Measurements from ENCODE around the gene BLNK. TPM values are rescaled to one million over a fixed set of nuclear protein-coding genes. Genes with fewer than 3 reads are reported as not detected.

BLNK gene
- total RNA-seq, 1 donor from 2014 or later: not detected

DNA sequence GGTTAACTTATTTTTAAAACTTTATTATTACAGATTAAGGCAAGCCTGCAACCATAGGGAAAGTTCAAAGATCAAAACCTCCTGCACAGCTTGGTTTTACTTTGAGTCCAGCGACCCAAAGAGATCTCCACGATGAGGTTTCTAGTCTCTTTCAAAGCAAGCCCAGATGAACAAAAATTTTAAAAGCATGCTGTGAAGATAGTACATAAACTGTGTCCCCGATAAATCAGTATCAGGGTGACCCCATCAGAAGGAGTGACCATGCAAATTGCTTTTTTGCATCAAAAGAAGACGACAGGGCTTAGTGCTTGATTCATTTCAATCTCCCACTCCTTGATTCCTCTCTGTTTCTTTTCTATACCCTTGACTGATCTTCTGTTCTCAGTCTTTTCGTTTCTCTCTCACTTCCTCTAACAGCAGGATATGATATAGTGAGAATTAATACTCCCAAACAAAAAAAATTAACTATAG lies 16.8 kb upstream of the BLNK start:
- DNase-seq (ENCODE audit: low read depth, low spot score): no peak

DNA sequence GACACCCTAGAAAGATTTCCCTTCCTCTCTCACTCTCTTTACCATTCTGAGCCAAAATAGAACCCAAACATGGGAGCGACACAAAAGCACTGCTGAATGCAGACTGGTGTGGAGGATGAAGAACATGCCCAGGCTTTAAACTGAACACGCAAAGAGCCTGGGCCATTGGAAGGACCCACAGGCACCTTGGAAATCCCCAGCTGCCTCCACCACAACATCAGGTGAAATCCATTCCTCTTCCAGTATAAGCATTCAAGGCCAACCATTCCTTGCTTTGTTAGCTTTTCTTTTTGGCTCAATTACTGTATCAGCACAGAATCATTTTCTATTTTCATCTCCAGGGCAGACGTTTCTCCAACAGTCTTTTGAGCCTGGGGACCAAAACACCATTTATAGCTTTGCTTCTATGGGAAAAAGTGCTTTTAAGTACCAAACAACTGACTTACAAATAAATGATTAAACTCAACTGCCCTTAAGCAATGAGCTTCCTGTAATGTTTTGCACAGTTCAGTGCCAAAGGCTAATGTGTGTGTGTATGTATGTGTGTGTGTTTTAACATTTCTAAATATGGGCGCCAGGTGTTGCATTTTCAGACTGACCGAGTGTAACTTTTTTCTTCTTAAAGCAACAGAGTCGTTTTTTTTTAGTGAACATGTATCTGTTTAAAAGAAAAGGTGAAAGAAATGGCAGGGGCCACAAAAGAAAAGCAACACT lies 16.2 kb upstream of the BLNK start:
- no peak for DNase-seq (ENCODE audit: low read depth, low spot score)

DNA sequence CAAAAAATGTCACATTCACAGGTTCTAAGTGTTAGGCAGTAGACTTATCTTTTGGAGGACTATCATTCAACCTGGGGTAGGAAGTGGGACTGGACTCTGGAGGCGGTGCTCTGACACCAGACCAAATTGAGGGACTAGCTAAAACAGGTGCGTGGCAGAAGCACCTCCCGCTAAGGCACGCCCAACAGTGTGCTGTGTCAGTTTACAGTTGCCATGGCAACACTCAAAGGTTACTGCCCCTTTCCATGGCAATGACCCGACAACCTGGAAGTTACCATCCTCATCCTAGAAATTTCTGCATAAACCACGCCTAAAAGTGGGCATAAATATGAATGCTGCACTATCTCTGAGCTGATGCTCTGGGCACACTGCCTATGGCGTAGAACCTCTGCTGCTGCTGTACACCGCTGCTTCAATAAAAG lies 14.0 kb upstream of the BLNK start:
- no peak for DNase-seq (ENCODE audit: low read depth, low spot score)

DNA sequence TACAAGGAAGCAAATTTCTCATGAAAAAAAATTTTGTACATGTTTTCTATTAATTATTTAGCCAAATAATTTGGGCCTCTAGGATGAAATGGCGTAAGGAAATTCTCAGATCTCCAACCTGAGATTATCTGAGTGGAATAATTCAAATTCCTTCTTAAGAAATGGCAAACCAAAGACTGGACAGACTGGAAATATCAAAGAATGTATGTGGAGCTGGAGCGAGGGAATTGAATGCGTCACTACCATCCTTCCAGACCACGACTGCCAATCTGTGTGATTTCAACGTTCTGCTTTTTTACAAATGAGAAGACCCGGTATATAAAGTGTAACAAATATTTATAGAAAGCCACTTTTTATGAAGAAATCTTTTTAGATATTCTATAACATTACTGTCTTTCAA lies 12.4 kb upstream of the BLNK start:
- DNase-seq (ENCODE audit: low read depth, low spot score): no peak

DNA sequence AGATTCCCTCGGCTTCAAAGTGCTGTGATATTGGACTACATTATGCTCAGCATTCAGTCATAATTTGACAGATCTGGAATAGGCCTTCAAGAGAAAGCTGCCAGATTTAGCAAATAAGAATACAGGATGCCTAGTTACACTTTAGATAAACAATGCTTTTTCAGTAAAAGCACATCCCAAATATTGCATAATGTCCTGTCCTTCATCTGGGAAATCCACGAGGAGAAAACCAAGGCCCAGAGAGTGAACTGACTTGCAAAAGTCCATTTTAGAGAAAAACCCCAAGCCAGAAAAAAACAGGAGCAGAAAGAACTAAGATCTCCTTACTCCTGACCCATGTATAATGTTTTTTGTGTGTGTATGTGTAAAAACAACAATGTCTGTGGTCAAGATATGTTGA lies 12.0 kb upstream of the BLNK start:
- DNase-seq (ENCODE audit: low read depth, low spot score): no peak

DNA sequence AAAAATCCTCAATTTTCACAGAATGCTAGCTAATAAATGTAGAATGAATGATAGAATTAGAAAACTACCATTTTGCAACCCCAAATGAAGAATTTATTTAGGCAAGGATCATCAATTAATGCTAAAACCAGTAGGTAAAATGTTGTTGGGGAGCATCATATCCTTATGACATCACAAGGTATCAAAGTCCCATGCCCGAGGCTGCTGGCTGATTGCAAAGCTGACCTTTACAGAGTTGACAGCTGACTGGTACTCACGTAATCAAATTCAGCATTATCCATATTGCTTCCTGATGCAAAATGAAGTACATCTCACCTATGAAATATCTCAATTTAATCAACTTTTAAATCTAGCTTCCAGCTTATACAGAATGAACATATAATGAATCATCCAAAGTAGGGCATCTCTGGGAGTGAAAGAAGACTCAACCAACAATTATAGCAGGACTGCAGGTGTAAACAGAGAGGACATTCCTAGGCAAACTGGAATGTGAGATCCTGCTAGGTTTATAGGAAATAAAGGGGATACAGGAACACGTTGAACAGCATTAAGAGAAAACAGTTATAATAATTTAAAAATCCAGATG lies 10.2 kb upstream of the BLNK start:
- no peak for DNase-seq (ENCODE audit: low read depth, low spot score)

DNA sequence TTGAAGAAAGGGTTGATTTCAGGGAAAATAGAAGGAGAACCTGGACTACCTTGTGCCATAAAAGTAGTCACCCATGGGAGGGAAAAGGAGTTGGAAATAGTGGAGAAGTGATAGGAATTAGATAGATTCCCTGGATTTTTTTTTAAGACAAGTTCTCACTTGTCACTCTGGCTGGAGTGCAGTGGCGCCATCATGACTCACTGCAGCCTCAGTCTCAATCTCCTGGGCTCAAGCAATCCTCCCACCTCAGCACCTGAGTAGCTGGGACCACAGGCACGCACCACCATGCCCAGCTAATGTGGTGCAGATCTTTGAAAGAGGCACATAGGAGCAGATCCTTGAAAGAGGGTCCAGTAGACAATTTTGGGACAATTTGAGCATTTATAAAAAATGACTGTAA lies 9.5 kb upstream of the BLNK start:
- DNase-seq (ENCODE audit: low read depth, low spot score): no peak

DNA sequence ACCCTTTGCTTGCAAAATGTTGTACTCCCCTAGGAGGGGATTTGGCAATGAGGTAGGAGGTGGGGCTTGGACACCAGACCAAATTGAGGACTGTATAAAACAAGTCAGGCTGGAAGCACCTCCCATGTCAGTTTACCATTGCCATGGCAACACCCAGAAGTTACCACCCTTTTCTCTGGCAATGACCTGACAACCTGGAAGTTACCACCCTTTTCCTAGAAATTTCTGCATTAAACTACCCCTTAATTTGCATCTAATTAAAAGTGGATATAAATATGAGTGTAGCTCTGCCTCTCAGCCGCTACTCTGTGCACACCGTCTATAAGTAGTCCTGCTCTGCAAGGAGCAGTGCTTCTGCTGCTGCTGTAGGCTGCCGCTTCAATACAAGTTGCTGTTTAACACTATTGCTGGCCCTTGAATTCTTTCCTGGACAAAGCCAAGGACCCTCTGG lies 7.8 kb upstream of the BLNK start:
- DNase-seq (ENCODE audit: low read depth, low spot score): no peak

DNA sequence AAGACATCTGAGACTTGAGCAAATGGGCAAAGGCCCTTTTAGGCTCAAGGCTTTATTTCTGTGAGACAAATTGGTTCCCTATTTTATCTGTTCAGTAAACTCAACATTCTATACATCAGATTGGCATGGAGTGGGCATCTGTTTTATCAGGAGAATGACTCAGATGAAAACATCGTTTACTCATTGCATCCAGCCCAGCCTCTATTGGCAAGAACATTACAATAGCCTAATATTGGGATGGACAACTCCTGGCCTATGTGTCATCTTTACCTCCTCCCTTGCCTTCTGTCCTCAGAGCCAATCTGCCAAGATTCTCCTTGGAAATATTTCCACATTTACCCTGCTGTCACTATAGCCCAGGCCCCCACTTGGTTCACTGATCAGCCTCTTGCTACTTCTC lies 5.5 kb upstream of the BLNK start:
- no peak for DNase-seq (ENCODE audit: low read depth, low spot score)

DNA sequence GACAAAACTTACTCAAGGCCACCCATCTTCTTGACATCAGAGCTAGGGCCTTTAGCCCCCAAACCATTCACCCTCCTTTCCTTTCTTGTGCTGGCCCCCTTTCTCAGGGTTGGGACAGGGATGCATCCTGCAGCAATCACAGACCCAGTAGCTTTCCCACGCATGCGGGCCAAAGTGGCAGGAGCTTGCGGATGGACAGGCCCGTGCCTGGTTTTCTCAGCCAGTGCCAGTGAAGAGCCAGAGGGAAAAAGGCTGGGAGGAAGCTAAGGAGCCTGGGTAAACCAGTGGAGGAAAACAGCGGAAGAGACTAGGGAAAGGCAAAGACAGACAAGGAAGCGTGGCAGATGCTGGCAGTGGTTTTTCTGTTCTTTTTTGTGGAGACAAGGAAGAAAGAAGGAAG lies 5.1 kb upstream of the BLNK start:
- DNase-seq (ENCODE audit: low read depth, low spot score): no peak

DNA sequence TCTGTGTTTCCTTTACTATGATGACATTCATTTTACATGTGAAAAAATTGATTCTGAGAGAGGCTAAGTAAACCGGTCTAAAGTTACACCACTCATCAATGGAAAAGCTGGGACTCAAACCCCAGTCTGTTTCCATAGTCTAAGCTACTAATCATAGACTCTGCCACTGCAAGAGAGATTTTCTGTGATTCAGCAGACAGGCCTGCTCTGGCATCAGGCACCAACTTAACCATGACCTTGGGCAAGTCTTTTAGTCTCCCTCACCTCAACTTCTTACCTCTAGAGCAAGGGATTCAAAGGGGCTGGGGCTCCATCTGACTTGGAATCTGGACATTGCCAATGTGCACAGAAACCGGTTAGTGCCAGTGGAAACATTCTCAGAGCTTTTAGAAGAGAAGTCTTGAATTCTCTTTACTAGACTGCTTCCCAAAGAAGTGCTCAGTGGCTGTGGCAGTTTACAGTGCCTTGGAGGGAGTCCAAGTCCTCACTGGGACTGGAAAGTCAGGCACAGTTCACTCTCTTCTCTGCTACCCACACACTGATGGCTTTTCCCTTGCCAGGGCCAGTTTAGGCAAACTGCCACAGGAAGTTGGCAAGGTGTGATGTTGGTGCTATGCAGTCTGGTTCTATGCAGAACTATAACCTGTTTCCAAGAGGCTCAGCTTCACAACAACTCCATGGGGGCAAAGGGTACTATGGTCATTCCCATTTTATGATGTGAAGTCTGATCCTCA lies 4.5 kb upstream of the BLNK start:
- no peak for DNase-seq (ENCODE audit: low read depth, low spot score)

DNA sequence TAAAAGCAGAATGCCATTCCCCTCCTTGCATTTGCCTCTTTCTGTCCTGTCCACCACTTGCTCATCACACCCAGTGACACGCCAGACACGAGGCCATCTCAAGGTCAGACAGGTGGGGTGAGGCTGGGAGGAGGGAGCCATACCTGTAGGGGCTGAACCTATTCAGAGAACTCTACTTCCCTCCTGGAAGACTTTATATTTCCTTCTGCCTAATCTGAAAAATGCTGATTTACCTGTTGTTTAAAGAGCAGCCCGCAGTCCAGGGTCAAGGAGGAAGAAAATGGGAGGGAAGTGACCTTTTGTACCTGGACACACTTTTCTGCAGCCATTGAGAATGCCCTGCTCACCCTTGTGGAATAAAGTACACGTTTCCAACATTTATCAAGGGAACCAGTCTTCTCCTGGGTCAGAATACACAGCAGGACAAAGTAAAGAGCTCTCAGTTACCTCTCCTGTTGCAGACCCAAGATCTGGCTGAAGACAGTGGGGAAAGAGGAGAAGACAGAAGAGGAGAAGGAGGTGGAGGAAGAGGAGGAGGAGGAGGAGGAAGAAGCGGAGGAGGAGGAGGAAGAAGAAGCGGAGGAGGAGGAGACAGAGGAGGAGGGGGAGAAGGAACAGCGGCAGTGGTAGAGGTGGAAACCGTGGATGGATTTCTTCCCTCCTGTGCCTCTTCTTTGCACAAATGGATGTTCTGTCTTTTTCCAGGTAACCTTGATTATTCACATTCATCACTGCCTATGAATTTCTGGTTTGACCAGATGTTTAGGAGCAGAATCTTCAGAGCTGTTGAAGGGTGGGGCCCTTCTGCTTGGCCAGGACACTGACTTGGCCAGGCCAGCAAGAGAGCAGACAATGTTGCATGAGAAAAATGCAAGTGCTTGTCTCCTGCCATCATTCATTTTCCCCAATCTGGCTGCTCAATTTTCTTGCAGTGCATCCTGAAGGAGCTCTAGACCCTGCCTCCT lies 1.2 kb upstream of the BLNK start:
- DNase-seq (ENCODE audit: low read depth, low spot score): no peak

DNA sequence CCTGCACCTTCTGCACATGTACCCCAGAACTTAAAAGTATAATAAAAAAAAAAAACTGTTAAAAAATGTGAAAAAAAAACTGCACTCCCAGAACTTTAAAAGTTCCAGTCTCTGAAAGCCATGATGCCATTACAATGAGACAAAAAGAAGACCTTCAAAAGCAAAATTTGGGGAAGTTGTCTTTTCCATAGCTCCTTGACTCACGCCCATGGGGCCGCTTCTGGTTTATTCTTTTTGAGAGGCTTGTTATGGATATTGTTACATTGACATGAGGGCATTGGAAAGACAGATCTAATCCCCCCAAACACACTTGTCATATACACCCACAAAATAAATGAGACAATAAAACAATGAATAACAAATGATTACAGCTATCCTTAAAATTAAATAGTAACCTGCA lies 798 bp downstream of the BLNK start:
- no peak for DNase-seq (ENCODE audit: low read depth, low spot score)

DNA sequence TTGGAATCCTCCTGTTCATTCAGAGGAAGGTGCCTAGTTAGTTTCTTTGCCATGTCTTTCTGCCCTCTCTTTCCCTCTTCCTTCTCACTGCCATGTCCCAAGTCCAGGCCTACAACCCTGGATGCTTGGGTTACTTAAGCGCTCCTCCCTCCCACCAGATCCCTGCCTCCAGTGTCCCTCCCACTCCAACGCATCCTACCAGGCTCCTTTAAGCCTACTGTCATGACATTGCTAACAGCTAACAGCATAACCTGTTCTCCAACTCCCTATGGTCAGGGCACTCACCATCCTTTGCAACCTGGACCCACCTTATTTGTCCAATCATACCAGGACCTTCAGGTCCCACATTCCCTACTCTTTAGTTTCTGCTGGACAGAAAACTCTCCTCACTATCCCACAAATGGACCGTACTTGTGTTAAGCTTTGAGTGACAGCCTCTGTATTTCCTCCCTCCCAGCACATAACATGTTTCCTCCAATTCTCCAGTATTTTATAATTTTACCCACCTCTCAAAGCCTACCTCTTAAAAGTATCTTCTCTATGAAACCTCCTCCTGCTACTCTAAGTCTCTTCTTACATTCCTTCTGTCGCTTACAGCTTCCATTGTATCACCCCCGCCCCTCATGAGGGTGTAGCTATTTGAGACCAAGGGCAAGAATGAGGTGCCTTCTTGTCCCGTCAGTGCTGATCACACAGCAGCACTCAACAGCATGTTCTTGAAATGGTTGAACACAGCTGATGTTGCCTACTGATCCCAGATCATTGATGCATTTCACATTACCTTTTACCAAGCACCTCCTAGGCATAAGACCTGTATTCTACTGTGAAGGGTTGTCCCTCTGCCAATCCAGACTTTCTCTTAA lies 1.7 kb downstream of the BLNK start:
- no peak for DNase-seq (ENCODE audit: low read depth, low spot score)

DNA sequence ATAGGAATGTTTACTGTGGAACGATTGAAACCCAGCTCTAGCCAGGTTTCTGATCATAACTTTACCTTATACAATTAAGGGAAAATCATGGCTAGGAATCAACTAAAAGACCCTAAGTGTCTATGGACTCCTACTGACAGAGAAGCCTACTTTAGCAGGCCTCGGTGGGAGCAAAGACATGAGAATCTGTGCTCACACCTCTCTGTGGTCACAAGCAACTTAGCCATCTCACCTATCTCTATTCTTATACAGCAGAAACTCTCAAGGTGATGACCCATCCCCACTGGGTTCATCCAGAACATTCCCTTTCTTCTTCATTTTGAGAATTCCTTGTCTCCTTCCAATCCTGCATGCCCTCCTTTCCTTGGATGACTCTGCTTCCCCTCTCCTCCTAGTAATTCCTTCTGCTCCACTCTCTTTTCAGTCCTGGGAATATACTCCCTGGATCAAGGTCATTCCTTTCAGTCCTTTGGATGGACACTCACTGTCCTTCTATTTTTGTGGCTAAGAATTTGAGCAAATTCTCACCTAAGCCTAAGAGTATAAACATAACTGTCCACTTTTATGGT lies 2.9 kb downstream of the BLNK start:
- DNase-seq (ENCODE audit: low read depth, low spot score): no peak

DNA sequence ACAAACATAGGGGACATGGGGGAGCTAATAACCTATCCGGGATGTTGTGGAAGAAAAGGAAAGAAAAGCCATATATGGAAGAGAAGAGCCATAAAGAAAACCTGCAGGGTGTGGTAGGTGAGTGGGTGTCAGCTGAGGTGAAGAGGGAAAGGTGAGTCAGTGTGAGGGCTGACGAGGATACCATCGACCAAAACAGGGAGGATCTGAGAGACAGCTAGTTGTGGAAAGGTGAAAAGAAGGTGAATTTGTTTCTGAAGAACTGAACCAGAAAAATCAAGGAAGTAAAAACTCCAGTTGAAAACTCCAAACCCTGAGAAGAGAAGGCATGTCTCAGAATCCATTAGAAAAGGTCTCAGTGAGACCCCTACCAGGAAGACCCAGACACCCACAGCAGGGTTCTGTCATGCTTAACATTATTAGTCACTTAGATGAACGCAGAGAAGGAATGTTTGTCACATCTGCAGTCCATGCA lies 4.1 kb downstream of the BLNK start:
- no peak for DNase-seq (ENCODE audit: low read depth, low spot score)

DNA sequence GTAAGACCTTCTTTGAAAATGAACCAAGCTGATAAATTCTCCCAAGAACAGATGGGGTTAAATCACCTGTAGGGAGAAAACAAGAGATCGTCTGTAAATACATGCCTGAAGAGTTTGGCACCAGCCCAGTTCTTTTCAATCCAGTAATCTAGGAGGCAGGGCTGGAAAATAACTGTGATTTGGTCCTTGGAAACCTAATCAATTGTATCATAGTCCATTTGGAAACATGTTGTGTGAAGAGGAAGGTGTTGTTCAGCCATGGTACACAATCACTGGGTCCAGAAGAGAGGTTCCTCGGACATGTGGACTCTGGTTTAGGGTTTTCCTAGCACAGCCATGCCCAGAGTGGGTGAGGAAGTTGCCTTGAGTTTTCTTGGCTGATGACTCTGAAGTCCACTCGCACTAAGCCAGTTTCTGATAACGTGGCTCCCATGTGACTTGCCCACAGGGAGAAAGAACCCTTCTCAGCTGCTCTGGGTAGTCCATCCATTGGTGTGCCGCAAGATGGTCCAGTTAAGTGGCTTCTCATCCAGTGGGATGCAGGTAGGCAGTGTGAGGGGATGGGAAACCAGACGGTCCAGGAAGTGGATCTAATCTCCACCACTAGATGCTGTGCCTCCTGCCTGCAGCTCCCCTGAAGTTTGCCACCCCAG lies 5.1 kb downstream of the BLNK start:
- DNase-seq (ENCODE audit: low read depth, low spot score): no peak

DNA sequence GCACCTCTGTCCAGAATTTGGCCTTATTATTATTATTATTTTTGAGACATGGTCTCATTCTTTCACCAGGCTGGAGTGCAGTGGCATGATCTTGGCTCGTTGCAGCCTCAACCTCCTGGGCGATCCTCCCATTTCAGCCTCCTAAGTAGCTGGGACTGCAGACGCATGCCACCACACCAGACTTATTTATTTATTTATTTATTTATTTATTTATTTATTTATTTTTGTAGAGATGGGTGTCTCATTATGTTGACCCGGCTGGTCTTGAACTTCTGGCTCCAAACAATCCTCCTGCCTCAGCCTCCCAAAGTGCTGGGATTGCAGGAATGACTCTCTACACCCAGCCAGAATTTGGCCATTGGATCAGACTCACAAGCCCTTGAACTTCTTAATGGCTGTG lies 6.4 kb downstream of the BLNK start:
- no peak for DNase-seq (ENCODE audit: low read depth, low spot score)

DNA sequence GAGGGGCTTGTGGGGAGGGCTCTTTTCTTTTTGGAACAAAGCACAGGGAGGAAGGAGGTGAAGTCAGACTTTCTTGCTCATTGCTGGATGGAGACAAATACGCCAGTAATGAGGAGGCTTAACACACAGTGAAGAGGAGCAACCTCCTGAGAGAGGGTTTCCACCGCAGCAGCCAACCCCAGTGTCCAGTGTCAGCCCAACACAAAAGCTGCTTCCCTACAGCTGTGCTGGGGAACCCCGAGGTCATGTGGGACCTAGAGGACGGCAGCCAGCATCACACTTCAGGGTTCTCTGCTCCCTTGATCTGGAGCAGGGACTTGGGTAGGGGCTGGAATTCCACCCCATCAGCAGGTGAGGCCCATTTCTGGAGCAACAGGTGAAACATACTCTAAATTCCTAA lies 7.7 kb downstream of the BLNK start:
- DNase-seq (ENCODE audit: low read depth, low spot score): no peak

DNA sequence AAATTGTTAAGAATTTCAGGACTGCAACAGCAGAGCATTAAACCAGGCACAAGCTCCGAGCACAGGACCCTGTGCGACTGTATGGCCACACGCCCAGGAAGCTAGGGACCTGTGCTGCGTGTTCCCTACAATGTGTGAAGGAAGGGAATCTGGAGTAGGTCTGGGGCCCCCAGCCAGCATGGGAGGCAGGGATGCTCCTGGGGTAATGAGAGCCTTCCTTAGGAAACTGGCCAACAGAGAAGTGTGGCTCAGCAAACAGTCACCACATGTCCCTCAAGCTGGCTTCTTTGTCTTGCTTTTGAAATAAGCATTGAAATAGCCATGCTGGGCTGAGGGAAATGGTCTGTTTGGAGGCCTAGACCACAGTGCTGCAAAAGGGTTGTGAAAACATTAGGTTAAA lies 8.2 kb downstream of the BLNK start:
- DNase-seq (ENCODE audit: low read depth, low spot score): no peak

Measured in pulmonary artery endothelial cell (primary cell).